ENCODE measurements around the gene RNPEPL1. TPM values are rescaled to one million over a fixed set of nuclear protein-coding genes. Genes with fewer than 3 reads are reported as not detected.
A peak's percentile ranks its signal among the peaks of the same experiment; 100 is the strongest.

The RNPEPL1 gene
- 10 to 100 TPM; 22.4 to 57.9 (median 42.3) TPM for total RNA-seq

- peaks cover 14 to 31% of the 10 kb centered on the region in 2 donors for H3K4me1 ChIP-seq
Observed at GRCh38 chr2:240567872-240568677, at the start of gene RNPEPL1. Gene RNPEPL1, plus strand, starts transcription at chr2:240568484. Its CDS starts 103 bp downstream, at chr2:240568587.

GRCh38 chr2:240518981-240519380 is 49.3 kb upstream of the RNPEPL1 start:
- no peaks in the 10 kb centered on the region for H3K27me3 ChIP-seq
- H3K36me3 ChIP-seq = no peaks in the 10 kb centered on the region
- DNase-seq (ENCODE audit: low spot score in 2 of 2) = no peak
- no peak for TF ChIP-seq CTCF (IDR thresholded peaks at IDR 0.05)
- TF ChIP-seq POLR2AphosphoS5 (IDR thresholded peaks at IDR 0.05) = no peak
- TF ChIP-seq POLR2A (IDR thresholded peaks at IDR 0.05) = no peak
- no peak overlapping the region for H3K27ac ChIP-seq
- H3K4me3 ChIP-seq = no peak overlapping the region
- no peaks in the 10 kb centered on the region for H3K9me3 ChIP-seq
- H3K4me1 ChIP-seq = no peaks in the 10 kb centered on the region
- intact Hi-C loops (cut with DNase I; ENCODE audit: low total_unique reads) = no loop called here

More at GRCh38 chr2:240567872-240568677, at the start of gene RNPEPL1:
- H3K4me3 ChIP-seq = peak within 1 kb of the TSS; percentile 69 to 83 (median 71)
- peak; percentile 25 to 50 for DNase-seq (ENCODE audit: low spot score in 2 of 2)
- H3K27ac ChIP-seq = peak within 1 kb of the TSS; percentile 93 to 100
- intact Hi-C loops (cut with DNase I; ENCODE audit: low total_unique reads) = loop anchor here (1.0 kb wide), 1 partner anchor 16 kb away; no protein-coding TSS in a partner anchor
- TF ChIP-seq POLR2AphosphoS5 (IDR thresholded peaks at IDR 0.05) (peak in 1 of 3 donors; percentile 18), POLR2A (IDR thresholded peaks at IDR 0.05) (no peak), CTCF (IDR thresholded peaks at IDR 0.05) (peak in 1 of 3 donors; percentile 11)
- no peaks in the 10 kb centered on the region for H3K36me3 ChIP-seq
- H3K9me3 ChIP-seq = no peaks in the 10 kb centered on the region
- no peaks in the 10 kb centered on the region for H3K27me3 ChIP-seq

DNA sequence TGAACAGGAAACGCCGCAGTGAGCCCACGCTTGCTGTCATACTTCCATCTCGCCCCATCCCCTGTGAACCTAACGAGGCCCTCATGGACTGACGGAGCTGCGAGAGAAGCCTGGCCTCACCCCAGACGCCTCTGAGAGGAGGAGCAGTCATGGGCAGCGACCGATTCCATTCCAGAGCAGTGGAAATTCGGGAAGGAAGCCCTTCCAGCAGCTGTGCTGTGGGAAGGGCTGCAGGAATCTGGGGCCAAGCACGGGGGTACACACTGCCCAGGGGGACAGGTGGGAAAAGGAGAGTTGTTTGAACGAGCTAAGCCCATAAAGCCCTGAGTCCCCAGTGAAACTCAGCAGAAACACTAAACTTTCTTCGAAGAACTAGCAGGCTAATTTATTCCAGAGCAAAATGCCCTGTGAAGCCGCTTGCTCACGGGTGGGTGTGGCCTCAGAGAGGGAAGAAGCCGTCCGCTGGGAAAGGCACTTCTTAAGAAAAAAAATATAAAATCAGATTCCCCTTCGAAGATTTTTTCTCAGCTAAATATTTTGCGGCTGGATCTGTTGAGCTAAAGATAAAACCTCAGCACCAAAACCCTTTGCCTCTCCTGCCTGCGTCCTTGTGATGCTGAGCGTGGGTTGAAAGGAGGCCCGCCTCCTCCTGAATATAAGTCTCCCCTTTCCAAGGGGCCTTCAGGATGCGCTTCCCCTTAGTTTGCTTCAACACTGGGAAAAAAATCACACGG is 48.7 kb upstream of the RNPEPL1 start:
- intact Hi-C loops (cut with DNase I; ENCODE audit: low total_unique reads) = no loop called here
- no peak overlapping the region for H3K4me3 ChIP-seq
- DNase-seq (ENCODE audit: low spot score in 2 of 2) = peak in 1 of 2 donors; percentile 20
- no peaks in the 10 kb centered on the region for H3K4me1 ChIP-seq
- no peaks in the 10 kb centered on the region for H3K27me3 ChIP-seq
- H3K27ac ChIP-seq = no peak overlapping the region
- no peaks in the 10 kb centered on the region for H3K36me3 ChIP-seq
- no peak for TF ChIP-seq POLR2AphosphoS5 (IDR thresholded peaks at IDR 0.05)
- no peak for TF ChIP-seq POLR2A (IDR thresholded peaks at IDR 0.05)
- TF ChIP-seq CTCF (IDR thresholded peaks at IDR 0.05) = no peak
- H3K9me3 ChIP-seq = no peaks in the 10 kb centered on the region

DNA sequence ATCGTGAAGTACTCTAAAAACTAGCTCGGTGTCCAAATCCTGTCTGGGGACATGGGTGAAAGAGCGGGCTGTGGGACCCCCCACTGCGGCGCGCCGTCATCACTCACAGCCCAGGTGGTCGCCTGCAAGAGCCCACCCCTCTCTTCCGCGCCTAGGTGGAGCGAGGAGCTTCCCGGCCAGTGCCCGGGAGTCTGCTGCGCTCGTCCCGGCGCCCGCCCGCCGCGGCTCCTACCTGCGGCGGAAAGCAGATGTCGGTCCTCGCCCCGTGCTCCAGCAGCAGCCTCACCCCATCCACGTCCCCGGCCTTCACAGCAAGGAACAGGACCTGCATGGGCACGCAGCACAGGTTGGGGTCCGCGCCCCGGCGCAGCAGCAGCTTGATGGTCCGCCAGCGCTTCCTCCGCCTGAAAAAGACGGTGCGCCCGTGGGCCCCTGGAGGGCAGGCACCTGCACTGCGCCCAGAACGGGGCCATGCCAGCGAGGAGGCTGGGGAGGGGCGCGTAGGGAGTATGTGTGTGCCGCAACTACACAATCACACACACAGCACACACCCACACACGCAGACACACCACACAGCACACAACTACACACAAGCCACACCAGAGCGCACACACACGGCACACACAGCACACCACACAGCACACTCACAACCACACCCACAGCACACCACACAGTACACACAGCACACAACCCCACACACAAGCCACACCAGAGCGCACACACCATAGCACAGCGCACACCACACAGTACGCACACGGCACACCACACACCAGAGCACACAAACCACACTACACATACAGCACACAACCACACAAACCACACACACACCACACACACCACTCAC is 47.9 kb upstream of the RNPEPL1 start:
- no peak for TF ChIP-seq POLR2A (IDR thresholded peaks at IDR 0.05)
- TF ChIP-seq POLR2AphosphoS5 (IDR thresholded peaks at IDR 0.05) = no peak
- no peak for TF ChIP-seq CTCF (IDR thresholded peaks at IDR 0.05)
- intact Hi-C loops (cut with DNase I; ENCODE audit: low total_unique reads) = no loop called here
- no peaks in the 10 kb centered on the region for H3K9me3 ChIP-seq
- peak in 1 of 2 donors; percentile 50 for DNase-seq (ENCODE audit: low spot score in 2 of 2)
- H3K4me3 ChIP-seq = peak overlapping the region in 1 of 3 donors; percentile 25
- no peaks in the 10 kb centered on the region for H3K27me3 ChIP-seq
- H3K27ac ChIP-seq = no peak overlapping the region
- no peaks in the 10 kb centered on the region for H3K36me3 ChIP-seq
- H3K4me1 ChIP-seq = no peaks in the 10 kb centered on the region

Measured in breast epithelium (tissue), 4 donors.